ENCODE data around the gene AKR7A2. TPM values are rescaled to one million over a fixed set of nuclear protein-coding genes. Genes with fewer than 3 reads are reported as not detected.

The AKR7A2 gene
- polyA plus RNA-seq, 1 donor, result 76.2 TPM

- DNase-seq, result no peak
These were observed 15.4 kb upstream of the AKR7A2 start for GRCh38 chr1:19327301-19327700.

DNA sequence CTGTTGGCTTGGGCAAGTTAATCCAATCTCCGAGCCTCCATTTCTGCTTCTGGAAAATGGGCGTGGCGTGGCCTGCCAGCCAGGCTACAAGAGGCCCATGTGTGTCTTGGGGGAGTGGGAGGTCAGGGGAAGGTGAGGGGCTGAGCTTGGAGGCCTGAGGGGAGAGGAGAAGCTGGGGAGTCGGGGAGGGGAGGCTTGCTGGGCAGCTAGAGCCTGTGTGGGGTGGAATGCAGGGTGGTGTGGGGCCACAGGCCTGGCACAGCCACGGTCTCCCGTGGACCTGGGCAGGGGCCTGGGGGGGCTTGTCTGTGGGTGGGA lies 14.8 kb upstream of the AKR7A2 start:
- DNase-seq, result no peak

DNA sequence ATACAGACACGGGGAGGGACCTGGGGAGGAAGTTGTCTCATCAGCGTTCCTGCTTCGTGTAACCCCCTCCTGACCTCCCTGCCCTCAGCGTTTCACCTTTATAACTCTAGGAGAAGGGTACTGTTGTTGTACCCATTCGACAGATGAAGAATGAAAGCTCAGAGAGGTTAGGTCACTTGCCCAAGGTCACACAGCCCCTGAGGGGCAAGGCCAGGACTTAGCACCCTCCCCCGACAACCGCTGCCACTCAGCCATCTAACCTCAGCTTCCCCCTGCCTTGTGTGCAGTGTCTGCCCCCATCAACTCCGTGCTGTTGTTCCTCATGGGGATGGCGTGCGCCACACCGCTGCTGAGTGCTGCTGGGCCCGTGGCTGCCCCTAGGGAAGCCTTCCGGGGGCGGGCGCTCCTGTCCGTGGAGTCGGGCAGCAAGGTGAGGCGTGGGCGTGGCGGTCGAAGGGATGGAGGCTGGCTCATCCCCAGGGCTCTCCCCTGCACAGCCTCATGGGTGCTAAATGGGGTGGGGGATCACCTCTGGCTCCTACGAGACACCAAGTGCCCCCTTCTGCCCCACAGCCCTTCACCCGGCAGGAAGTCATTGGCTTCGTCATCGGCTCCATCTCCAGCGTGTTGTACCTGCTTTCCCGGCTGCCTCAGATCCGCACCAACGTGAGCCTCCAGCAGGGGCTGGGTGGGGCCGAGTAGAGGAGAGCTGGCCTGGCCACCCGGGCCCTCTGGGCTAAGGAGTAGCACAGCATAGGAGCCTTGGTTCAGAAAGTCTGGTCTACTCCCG lies 14.2 kb upstream of the AKR7A2 start:
- DNase-seq, result no peak

DNA sequence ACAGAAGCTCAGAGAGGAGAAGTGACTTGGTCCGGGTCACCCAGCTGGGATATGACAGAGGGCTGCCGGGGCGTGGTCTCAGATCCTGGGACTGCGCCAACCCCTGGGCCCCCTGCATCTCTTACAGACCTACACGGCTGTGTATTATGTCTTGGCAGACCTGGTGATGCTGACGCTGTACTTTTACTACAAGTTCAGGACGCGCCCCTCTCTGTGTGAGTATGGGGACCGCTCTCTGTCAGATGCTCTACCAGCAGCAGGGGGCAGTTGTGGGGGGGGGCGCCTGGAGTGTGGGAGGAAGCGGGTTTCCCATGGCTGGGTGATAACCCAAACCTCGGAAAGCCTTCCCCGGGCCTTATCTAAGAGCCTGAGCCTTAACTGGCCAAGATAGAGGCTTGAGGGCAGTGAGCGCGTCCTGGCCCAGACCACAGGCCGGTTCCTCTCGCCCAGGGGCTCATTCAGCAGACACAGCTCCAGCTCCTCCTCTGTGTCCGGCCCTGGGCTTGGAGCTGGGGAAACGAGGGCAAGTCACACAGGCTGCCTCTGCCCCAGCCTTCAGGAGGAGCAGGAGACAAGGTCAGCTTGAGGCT lies 13.5 kb upstream of the AKR7A2 start:
- DNase-seq, result no peak

DNA sequence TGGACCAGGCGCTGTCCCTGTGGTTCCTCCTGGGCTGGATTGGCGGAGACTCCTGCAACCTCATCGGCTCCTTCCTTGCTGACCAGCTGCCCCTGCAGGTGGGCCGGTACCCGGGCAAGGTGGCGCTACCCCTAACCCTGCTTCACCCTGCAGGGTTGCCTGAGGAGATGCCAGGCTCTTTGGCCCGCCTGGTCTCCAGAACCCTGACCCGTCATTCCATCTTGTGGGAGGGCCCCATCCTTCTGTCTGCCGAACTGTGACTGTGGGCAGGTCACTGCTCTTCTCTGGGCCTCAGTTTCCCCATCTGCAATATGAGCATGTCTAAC lies 12.7 kb upstream of the AKR7A2 start:
- no peak for DNase-seq

DNA sequence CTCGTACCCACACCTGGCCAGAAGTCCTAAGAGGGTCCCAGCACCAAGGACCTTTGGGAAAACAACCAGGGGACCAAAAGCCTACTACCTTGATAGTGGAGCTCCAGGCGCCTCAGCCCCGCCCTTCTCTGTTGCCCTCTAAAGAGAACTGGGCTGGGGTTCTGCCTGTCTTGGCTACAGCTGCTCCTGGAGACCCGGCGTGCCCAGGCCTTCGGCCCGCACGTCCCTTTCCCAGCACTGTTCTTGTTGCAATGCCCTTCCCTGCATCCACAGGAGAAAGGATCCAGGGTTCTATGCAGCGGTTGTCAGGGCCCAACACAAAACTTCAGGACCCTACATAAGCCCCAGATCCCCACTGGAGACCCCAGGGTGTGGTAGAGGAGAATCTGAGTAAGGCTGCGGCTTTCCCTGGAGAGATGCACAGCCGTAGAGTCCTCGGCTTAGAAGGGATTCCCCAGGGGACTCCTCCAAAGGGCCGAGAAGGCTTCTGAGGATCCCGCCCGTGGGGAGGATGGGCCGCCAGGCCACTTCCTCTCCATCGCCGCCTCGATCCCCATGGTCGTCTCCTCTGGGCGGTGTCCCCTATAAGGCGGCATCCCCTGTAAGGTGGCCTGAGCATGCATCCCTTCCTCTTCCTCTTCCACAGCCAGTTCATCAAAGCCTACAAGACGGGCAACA lies 12.2 kb upstream of the AKR7A2 start:
- no peak for DNase-seq

DNA sequence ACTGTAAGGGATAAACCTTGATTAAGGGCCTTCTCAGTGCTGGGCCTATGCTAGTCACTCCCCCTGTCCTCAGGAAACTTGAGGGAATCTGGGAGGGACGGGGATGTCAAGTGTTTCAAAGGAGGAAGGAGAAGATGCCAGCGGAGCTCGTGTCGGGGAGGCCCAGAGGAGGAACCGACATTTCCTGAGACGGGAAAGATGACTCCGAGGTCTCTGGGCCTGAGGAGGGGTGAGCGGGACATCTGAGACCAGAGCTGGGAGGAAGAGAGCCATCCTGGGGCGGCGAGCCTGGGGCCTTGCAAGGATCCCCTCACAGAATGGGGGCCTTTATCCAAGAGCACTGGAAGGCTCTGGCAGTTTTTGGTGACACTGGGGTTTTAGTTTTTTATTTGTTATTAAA lies 10.5 kb upstream of the AKR7A2 start:
- DNase-seq, result no peak

- DNase-seq, result no peak
These were observed 9.1 kb upstream of the AKR7A2 start for GRCh38 chr1:19321071-19321470.

GRCh38 chr1:19319196-19319595 lies 7.3 kb upstream of the AKR7A2 start:
- DNase-seq, result no peak

GRCh38 chr1:19317126-19317910 lies 5.4 kb upstream of the AKR7A2 start:
- DNase-seq, result no peak

GRCh38 chr1:19315378-19316198 lies 3.6 kb upstream of the AKR7A2 start:
- no peak for DNase-seq

GRCh38 chr1:19313961-19314882 lies 2.3 kb upstream of the AKR7A2 start:
- no peak for DNase-seq

GRCh38 chr1:19313636-19313959 lies 1.7 kb upstream of the AKR7A2 start:
- no peak for DNase-seq

DNA sequence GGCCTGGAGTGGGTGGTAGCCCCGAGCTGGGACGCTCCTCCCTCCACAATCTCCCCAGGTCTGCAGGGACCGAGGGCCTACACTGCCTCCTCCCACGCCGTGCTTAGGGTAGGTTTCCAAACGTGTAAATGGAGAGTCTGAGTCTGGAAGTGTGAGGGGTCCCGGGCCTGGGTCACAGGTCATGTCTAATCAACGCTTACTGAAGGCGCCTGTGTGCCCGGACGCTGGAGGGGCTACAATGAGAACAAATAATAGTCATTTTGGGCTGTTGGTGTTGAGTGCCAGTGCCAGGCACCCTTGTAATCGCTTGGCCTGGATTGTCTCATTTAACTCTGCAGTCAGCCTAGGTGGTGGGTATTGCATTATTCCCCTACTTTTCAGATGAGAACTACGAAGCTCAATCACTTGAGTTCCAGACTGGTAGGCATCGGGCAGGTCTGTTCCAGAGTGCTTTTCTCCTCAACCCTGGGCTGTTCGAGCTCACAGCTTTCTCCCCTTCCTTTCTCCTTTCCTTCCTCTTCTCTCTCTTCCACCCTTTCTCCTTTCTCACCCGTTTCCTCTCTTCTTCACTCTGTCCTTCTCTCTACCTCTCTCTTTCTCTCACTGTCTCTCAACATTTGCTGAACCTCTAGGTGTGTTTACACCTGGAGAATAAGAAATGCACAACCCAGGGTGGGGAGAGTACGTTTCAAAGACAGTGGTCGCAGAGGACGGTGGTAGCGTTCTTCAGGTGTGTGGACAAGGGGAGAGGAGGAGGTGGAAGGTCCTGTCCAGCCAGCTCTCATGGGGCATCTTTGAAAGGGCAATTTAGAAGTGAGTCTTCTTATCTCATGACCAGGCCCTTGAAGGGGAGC lies 1.1 kb upstream of the AKR7A2 start:
- DNase-seq, result no peak

DNA sequence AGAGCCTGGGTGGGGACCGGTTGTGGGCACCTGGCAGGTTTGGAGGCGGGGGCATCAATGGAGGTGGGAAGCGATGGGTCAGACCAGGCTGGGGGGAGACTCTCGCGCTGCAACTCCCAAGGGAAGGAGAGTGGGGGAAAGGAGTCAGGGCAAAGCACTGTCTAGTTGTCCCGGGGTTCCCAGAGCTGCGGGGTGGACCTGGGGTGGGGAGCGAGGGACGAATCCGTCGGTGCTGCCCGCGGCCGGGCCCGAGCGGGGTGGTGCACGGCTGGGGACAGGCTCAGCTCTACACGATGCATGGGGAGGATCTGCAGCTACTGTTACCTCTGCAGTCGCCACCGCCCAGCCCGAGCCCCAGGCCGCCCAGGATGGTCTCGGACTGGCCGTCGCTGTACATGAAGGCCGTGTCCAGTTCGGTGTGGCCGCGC lies 427 bp downstream of the AKR7A2 start:
- DNase-seq, result no peak

DNA sequence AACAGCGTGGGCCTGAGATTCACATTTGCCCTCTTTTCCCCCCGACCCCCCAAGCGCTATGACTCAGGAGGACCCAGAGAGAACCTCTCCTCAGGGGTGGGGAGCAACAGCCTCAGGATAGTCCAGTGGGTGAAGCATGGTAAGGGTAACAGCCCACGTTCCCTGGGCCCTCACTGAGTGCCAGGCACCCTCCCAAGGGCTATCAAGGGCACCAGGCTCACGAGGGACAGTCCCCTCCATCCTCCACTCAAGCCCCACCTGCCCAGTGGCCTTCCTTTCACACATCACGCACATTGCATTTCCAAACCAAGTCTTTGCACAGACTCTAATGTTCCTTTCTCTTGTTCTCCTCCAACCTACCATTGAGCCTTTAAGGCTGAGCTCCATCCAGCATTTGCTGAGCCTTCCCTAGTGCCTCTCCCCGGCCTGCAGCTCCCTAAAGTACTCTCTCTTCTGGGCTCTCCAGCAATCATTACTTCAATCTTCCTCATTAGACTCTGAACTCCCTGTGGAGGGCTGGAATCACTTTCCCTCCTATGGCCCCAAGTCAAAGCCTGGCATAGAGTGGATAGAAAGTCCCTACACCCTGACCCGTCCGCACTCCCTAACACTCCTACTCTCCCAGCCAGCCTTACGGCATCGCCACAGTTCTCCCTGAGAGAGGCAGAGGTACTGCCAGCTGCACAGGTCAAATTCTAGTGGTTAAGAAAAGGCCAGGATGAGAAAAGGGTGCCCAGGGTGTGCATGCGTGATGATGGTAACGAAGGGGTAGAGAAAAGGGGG lies 1.0 kb downstream of the AKR7A2 start:
- peak; percentile 20 for DNase-seq

DNA sequence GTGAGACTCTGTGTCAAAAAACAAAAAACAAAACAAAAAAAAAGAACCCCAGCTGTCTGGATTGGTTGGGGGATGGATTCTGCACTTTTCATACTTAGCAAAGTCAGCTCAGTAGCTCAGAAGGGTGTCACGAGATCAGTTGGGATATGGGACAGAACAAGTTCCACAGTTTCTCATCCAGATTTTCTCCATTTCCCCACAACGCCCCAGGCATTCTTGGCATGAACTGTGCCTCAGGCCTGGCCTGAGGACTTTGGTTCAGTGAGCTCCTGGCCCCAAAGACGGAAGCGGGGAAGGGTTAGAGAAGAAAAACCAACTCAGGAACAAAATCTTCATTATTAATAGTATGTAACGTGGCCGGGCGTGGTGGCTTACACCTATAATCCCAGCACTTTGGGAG lies 1.9 kb downstream of the AKR7A2 start:
- DNase-seq, result no peak

- peak; percentile 22 for DNase-seq
These were observed 2.7 kb downstream of the AKR7A2 start for GRCh38 chr1:19309123-19309813.

DNA sequence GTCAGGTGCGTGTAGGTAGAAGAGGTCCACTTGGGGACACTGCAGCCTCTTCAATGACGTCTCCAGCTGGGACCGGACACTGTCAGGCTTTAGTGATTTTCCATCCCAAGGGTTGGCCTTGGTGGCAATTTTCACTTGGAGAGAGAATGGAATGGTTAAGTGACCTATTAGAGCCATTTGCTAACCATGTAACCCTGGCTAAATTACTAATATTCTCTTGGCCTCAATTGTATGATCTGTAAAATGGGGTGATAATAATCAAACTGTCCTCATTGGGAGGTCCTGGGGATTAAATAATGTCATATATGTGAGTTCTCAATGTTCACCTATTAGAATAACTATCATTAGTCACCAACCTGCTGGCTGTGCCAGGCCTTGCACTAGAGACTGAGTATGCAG lies 3.4 kb downstream of the AKR7A2 start:
- no peak for DNase-seq

Data from left kidney (tissue), 2 donors.